ENCODE data around the gene IGLL5.

Gene IGLL5

DNA sequence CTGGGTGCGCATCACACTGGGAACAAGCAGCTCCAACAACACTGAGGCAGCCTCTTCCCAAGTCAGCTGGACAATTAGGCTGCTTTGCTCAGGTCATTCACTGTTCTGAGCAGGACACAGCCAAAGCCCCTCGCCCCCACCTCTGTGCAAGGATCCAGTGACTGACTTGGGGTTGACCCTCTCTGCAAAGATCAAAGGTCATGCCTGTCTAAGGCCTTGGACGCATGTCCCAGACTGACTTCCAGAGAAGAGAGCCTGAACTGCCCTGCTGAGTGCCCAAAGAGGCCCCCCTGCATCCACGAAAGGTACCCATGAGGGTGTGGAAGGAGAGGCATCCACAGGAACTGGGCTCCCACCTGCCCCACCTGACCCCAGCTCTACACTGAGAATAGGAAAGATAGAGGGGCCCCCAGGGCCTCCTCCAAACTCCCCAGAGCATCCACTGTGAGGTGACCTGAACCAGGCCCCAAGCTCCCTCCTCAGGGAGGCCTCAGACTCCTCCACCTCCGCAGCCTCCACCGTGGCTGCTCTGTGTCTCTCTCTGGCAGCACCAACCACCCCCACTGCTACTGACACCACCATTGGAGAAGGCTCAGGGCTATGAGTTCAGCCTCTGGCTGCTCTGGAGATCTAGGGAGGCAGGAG, 53.5 kb downstream of the IGLL5 start:
- TF ChIP-seq, protein P1, sequence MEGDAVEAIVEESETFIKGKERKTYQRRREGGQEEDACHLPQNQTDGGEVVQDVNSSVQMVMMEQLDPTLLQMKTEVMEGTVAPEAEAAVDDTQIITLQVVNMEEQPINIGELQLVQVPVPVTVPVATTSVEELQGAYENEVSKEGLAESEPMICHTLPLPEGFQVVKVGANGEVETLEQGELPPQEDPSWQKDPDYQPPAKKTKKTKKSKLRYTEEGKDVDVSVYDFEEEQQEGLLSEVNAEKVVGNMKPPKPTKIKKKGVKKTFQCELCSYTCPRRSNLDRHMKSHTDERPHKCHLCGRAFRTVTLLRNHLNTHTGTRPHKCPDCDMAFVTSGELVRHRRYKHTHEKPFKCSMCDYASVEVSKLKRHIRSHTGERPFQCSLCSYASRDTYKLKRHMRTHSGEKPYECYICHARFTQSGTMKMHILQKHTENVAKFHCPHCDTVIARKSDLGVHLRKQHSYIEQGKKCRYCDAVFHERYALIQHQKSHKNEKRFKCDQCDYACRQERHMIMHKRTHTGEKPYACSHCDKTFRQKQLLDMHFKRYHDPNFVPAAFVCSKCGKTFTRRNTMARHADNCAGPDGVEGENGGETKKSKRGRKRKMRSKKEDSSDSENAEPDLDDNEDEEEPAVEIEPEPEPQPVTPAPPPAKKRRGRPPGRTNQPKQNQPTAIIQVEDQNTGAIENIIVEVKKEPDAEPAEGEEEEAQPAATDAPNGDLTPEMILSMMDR (conservative IDR thresholded peaks at IDR 0.05), result no peak
- H3K27ac ChIP-seq, result no peak overlapping the region

DNA sequence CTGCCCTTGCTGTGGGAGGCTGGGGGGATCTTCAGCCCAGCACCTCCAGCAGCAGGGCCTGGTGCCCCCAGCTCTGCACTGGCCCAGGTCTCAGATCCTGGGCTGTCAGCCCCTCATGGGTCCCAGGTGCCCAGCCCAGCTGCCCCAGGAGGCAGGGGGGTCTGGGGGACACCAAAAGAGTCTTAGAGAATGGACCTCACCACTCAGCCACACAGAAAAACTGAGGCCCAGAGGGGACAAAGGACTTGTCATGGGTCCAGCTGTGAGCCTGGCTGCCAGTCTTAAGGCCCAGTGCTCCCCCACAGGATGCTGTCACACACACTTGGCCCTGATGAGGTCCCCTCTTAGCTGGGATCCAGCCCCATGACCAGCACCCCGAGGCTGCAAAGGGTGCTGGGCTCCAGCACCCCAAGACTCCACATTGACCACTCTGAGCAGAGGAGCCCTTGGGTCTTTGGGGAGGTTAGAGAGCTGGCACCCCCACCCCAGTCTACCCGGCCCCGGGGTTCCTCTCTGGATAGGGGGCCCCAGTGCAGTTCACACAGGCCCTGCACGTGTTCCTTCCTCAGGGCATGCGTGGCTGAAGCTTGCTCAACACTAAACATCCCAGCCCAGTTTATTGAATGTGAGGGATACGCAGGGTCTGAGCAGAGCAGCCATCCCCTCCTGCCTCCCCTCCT, 54.4 kb downstream of the IGLL5 start:
- H3K27ac ChIP-seq, result no peak overlapping the region
- TF ChIP-seq, protein P1 (conservative IDR thresholded peaks at IDR 0.05), result no peak

DNA sequence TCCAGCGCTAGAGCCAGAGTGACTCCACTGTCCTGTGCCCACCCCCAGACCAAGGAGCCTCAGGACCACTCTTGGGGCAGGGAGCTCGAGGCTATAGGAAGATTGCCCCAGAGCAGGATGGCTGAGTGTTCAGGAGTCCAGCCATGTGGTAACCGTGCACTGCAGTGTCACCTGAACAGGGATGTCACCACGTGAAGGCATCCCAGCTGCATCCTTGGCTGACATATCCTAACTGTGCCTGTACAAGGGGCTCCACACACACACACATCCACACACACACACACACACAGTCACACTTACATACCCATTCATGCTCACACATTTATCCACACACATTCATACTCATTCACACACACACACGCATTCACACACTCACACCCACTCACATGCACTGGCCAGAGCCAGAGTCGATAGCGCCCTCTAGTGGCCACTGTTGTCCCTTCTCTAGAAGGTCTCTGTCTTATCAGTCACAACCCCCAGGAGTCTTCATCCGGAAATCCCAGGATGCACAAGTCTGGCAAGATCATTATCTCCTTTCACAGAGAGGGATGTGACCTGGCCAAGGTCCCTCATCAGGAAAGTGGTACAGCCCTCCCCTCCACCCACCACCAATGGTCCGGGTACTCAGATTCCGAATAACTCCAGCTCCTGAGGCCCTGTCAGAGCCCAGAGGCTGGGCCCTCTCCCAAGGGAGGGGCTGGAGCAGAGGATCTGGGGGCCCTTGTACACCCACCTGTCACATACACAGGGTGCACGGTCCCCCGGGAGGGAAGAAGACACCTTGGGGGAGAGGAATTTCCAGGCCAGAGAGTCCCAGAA, 55.1 kb downstream of the IGLL5 start:
- H3K27ac ChIP-seq, result no peak overlapping the region; the same call in 1 of the 2 replicates
- TF ChIP-seq, protein P1 (conservative IDR thresholded peaks at IDR 0.05), result peak; percentile 82

DNA sequence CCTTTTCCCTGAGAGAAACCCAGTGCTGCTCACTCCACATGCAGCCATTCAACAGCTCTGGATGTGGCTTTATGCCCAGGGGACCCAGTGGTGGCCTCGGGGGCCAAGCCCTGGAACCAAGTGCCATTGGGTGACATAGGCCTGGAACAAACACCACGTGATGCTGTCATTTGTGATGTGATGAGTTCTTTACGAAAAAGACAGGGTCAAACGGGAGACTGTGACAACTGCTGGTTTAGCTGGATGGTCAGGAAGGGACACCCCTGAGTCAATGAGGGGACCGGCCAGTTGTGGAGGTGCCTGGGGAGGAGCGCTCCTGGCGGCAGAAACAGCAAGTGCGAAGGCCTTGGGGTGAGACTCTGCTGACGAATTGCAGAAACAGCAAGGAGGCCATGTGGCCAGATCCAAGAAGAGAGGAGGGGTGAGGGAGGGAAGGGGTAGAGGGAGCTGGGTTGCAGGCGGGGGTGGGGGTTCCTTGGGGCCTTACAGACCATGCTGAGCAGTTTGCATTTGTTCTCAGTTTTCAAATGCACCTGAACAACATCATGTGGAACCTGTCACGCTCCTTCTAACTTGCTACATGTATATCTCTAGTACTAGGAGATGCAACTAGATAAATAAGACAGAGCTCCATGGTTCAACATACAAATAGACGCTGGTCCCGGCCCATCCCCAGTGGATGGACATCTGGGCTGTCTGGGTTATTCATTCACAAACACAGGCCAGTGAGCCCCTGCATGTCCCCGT, 56.1 kb downstream of the IGLL5 start:
- no peak overlapping the region; the same call in 1 of the 2 replicates for H3K27ac ChIP-seq
- TF ChIP-seq, protein P1 (conservative IDR thresholded peaks at IDR 0.05), result no peak

DNA sequence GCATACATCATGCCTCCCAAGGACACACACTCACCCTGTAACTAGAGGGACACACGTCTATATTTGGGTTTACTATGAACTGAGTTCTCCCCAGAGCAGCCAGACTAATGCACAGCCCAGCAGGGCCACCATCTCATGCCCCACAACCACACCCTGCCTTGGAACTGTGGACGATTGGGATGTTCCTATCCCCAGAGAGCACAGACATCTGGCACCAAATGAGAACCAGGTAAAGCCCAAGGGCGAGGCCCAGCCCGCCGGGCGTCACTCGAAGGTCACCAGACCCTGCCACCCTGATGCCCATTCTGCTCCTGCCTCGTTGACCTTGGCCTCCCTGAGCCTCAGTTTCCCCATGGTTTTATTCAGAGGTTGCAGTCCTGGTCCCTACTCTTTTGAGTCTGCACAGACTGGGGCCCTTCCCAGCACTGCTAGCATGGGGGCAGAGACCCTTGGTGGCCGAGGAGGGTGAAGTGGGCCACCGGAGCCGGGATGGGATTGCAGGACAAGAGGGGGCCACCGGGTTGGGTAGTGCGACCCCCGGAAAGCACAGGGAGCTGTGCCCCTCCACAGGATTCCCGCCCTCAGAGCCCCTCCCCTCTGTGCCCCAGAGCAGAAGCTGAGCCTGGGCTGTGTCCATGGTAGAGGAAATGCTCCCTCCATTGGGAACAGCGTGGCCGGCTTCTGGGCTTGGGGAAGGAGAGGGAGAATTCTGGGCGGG, 56.8 kb downstream of the IGLL5 start:
- TF ChIP-seq, protein P1 (conservative IDR thresholded peaks at IDR 0.05), result no peak
- no peak overlapping the region for H3K27ac ChIP-seq

DNA sequence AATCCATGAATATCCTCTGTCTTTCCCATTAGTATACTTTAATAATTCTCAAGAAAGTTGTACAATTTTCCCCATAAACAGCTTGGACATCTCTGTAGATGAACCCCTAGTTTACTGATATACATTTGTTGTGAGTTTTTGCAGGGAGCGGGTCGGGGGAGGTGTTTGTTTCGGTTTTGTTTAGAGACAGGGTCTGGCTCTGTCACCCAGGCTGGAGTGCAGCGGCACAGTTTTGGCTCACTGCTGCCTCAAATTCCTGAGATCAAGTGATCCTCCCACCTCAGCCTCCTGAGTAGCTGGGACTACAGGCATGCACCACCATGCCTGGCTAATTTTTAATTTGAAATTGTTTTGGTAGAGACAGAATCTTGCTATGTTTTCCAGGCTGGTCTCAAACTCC, 57.6 kb downstream of the IGLL5 start:
- TF ChIP-seq, protein P1 (conservative IDR thresholded peaks at IDR 0.05), result no peak

More for the DNA sequence above, 57.6 kb downstream of the IGLL5 start:
- no peak overlapping the region for H3K27ac ChIP-seq
